Activated T-cell treated with anti-CD3 and anti-CD28 coated beads, Interleukin-2, amount 50 U/mL, for 1 hour (primary cell): ENCODE data around the gene C1orf116.
A peak's percentile ranks its signal among the peaks of the same experiment; 100 is the strongest.

Source experiments
- DNase-seq: peaks from one replicate; pipeline ENCODE4 v3.0.0-alpha.2; 2020

C1orf116 gene

GRCh38 chr1:207032528-207033017 is at the start of gene C1orf116:
C1orf116 (minus strand) TSS chr1:207032756; CDS start chr1:207027598, 5,158 bp downstream.
- DNase-seq: no peak

GRCh38 chr1:207081806-207082205 is 49.2 kb upstream of the C1orf116 start:
- DNase-seq: no peak

GRCh38 chr1:207081088-207081487 is 48.5 kb upstream of the C1orf116 start:
- no peak for DNase-seq

- no peak for DNase-seq
These were observed 47.2 kb upstream of the C1orf116 start for GRCh38 chr1:207079706-207080241.

DNA sequence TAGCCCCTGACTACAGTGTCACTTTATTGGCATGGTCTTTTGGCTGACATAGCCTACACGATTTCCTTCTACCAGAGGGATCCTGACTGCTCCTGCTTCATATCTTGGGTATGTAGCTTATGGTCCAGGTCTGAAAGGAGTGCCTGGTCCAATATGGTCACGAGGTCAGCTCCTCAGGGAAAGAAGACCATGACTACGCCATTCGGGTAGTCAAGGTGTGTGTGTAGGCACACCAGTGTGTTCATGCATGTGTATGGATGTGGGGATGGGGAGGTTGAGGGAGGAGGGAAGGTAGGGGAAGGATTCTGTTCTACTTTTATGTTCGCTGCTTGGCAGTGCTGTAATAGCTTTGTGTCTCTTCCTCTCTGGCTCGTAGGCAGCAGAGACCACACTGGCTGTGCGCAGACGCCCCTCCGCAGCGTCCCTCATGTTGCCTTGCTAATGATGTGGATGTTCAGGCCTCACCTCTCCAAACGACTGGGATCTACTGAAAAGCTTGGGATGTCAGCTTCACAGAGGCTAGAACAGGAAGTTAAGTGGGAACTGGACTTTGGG is 46.1 kb upstream of the C1orf116 start:
- no peak for DNase-seq

- peak; percentile 50 for DNase-seq
These were observed 45.2 kb upstream of the C1orf116 start for GRCh38 chr1:207077470-207078377.

DNA sequence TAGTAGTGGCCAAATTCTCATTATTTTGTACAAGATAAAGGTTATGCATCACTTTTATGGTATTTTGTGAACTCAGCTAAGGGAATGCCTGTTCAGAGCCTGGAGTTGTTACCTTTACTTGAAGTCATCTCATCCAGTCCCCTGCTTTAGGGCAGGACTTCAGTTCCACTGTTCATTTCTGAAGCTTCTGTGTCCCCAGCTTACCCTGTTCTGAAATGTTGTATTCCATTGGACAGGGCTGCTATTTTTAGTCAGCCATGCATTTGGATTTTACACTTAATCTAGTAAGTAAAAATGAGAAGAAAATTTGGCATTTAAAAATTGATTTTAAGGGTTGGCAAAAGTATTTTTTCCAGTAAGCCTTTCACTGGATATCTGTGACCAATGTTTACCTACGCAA is 44.5 kb upstream of the C1orf116 start:
- no peak for DNase-seq

GRCh38 chr1:207076181-207076955 is 43.8 kb upstream of the C1orf116 start:
- DNase-seq: no peak

DNA sequence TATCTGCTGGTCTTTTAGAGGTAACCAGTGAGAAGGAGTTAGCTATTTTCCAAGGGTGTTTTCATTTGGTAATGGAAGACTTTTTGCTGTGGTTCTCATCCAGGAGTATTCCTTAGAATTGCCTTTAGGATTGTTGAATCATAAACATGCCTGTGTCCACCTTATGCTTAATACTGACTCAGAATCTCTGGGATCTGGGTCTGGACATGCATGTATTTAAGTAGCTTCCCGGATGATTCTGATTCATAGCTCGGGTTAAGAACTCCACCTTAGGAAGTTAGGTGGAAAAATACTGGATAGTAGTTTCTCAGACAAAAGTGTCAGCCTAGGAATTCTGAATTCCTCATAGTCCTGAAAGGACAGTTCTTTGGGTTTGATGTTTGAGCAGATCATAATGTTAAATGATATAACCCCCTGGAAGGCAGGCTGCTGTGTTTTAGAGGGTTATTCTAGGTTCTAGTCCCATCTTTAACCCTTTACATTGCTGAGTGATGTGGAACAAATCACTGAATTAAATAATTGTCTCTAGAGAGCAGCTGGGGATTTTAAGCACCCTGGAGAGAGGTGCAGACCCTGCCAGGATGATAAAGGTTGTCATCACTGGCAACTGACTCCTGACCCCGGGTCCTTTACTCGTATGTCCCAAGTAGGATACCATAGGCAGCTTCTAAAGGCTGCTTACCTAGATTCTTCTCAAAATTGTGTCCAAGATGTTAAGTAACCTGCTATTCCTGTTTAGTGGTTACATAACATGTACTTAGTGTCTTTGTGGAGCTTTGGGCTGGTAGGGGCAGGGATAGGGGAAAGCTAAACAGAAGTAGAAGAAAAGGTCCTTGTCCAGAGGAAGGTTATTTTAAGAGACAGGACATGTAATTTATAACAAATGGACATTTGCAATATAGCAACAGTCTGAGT is 41.6 kb upstream of the C1orf116 start:
- no peak for DNase-seq

DNA sequence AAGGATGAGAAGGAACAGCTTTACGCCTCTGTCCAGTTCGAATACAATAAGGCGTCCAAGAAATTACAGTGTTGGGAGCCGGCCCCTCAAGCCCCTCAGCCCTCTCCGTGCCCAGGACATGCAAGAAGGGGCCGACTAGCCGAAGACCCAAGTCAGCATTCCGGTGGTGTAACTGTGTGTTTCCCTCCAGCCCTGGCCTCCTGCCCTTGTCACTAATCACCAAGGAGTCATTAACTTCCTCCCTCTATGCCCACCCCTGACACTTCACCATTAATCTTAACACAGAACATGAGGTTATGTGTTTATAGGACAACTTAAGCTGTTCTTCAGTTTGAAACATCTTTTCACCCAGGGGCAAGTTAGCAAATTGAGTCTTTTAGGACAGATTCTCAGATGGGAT is 39.7 kb upstream of the C1orf116 start:
- no peak for DNase-seq

GRCh38 chr1:207071426-207071825 is 38.9 kb upstream of the C1orf116 start:
- no peak for DNase-seq

- DNase-seq: no peak
These were observed 38.3 kb upstream of the C1orf116 start for GRCh38 chr1:207070811-207071210.

GRCh38 chr1:207069858-207070506 is 37.4 kb upstream of the C1orf116 start:
- no peak for DNase-seq

GRCh38 chr1:207069061-207069460 is 36.5 kb upstream of the C1orf116 start:
- DNase-seq: no peak

DNA sequence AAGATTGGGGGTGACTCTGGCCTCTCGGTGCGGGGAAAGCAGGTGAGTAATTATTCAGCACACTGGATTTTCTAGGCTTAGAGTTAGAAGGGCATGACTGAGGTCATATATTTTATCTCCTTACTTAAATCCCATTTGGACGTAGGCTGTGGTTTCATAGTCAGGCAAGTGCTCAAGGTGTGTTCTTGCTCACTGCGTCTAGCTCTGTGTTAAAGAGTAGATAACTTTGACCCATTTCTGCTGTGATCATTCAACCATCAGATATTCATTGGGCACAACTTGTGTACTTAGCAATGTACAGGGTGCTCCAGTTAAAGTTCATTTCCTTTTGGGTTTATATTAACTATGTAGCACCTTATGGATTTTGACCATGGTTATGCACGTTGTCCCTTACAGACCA is 35.1 kb upstream of the C1orf116 start:
- DNase-seq: no peak

DNA sequence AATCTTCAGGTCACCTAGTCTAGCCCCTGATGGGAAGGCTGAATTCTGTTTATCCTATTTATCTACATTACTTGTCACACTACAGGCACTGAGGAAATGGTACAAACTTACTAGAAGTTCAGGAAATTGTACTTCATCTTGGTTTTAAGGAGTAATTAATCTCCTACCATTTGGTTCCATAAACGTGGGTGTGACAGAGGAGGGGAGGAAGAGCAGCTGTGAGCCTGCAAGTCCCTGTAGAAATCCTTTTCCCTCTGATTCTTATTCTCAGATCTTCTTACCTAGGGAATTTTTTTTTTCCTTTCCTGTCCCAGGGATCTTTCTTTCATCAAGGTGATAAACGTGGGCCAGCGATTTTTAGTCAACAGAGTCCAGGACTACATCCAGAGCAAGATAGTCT is 34.6 kb upstream of the C1orf116 start:
- no peak for DNase-seq

- DNase-seq: no peak
These were observed 32.0 kb upstream of the C1orf116 start for GRCh38 chr1:207064561-207064960.

GRCh38 chr1:207063014-207063413 is 30.5 kb upstream of the C1orf116 start:
- no peak for DNase-seq

- DNase-seq: no peak
These were observed 29.5 kb upstream of the C1orf116 start for GRCh38 chr1:207062058-207062457.

GRCh38 chr1:207060596-207060995 is 28.0 kb upstream of the C1orf116 start:
- DNase-seq: no peak

GRCh38 chr1:207059881-207060280 is 27.3 kb upstream of the C1orf116 start:
- no peak for DNase-seq
